NCI-H2227 (cell line): ENCODE data around the gene ARL6IP4.
A peak's percentile ranks its signal among the peaks of the same experiment; 100 is the strongest.

Experiments
- DNase-seq: peaks from one replicate; lab custom pipeline; 2025; ENCODE audit not compliant: unreplicated experiment; lab: John Stamatoyannopoulos, UW

The ARL6IP4 gene

GRCh38 chr12:122977655-122978392, 2.7 kb upstream of the ARL6IP4 start:
- no peak for DNase-seq

DNA sequence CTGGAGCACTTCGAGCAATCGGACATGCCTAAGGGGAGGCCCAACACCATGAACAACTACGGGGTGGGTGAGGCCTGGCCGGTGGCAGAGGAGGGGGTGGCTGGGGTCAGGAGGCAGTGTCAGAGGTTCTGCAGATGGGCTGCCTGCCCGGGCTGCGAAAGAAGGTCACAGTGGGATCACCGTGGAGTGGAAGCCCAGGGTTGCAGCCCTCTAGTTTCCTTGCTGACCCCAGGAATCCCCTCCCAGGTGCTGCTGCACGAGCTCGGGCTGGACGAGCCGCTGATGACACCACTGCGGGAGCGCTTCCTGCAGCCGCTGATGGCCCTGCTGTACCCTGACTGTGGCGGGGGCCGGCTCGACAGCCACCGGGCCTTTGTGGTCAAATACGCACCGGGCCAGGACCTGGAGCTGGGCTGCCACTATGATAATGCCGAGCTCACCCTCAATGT, 1.9 kb upstream of the ARL6IP4 start:
- DNase-seq = no peak

GRCh38 chr12:122979001-122979907, 1.2 kb upstream of the ARL6IP4 start:
- DNase-seq = no peak

GRCh38 chr12:122979908-122980182, 636 bp upstream of the ARL6IP4 start:
- DNase-seq = no peak

- peak; percentile 65 for DNase-seq
Measured at GRCh38 chr12:122981036-122981471, 573 bp downstream of the ARL6IP4 start.

DNA sequence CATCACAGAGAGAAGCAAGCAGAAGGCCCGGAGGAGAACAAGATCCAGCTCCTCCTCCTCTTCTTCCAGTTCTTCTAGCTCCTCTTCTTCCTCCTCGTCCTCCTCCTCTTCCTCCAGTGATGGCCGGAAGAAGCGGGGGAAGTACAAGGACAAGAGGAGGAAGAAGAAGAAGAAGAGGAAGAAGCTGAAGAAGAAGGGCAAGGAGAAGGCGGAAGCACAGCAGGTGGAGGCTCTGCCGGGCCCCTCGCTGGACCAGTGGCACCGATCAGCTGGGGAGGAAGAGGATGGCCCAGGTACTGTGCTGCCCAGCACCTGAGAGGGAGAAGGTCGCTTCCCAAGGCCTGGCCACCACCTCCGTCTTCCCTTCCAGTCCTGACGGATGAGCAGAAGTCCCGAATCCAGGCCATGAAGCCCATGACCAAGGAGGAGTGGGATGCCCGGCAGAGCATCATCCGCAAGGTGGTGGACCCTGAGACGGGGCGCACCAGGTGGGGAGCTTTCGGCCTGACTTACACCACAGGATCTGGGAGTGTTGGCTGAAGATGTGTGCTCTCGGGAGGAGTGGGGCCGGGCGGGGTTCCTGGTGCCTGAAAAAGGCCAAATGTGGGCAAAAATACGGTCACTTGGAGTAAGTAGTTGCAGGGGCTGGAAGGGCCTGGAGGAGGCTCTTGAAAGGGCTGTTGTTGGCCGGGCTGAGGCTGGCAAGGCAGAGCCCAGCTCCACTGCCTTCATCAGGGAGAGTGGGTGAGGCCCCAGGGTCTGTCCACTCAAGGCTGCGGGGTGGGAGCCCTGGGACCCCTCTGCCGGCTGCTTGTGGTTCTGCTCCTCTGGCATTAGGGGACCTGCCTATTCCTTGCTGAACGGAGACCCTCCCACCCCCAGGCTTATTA, 1.4 kb downstream of the ARL6IP4 start:
- no peak for DNase-seq

DNA sequence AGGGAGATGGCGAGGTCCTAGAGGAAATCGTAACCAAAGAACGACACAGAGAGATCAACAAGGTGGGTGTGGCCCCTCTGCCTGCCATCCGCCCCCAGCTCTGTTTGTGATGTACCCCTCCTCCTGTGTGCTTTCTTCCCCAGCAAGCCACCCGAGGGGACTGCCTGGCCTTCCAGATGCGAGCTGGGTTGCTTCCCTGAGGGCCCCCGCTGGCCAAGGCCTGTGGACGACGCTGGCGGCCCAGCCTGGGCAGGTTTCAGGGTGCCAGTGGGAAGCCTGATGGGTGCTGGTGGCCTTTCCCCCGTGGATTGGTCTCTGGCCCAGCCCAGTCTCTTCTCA, 2.0 kb downstream of the ARL6IP4 start:
- DNase-seq = no peak

GRCh38 chr12:122982963-122983788, 2.7 kb downstream of the ARL6IP4 start:
- no peak for DNase-seq

GRCh38 chr12:122983789-122984515, 3.5 kb downstream of the ARL6IP4 start:
- DNase-seq = no peak

GRCh38 chr12:122984612-122985337, 4.3 kb downstream of the ARL6IP4 start:
- DNase-seq = no peak

DNA sequence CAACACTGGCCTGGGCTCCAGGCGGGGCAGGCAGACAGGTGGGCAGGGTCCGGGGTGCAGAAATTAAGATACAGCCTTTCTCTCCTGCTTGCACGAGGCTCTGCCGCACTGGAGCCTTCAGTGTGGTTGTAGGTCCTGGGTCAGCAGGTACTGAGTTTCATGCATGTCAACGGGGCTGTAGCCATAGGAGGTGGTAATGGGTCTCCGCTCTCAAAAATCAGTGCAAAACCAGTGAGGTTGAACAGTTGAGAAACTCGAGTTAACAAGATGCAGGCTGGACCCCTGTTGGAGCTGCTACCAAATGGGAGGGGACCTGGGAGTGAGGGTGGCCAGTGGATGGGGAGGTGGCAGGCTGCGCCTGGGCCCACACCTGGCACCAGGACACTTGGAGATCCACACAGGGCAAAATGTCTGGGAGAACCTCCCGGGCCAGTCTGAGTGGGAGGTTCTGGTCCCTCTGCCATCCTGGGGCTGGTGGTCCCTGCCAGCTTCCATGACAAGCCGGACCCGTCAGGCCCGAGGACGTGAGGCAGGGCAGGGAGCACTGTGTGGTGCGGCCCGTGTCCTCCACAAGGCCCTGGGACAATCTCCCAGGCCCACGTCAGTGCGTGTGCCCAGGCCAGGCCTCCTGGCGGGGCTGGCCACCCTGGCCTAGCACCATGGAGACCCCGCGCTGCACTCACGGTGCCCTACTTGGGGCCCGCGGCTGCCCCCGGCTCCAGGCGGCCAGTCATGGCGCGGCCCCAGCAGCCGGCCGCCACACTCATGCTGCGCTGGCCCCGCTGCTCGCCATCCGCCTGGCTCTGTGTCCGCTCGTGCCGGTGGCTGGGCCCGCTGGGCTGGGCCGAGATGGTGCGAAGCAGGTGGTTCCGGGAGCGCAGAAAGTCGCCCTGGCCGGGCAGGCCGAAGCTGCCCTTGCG, 5.1 kb downstream of the ARL6IP4 start:
- no peak for DNase-seq

GRCh38 chr12:122986258-122986871, 5.9 kb downstream of the ARL6IP4 start:
- no peak for DNase-seq

DNA sequence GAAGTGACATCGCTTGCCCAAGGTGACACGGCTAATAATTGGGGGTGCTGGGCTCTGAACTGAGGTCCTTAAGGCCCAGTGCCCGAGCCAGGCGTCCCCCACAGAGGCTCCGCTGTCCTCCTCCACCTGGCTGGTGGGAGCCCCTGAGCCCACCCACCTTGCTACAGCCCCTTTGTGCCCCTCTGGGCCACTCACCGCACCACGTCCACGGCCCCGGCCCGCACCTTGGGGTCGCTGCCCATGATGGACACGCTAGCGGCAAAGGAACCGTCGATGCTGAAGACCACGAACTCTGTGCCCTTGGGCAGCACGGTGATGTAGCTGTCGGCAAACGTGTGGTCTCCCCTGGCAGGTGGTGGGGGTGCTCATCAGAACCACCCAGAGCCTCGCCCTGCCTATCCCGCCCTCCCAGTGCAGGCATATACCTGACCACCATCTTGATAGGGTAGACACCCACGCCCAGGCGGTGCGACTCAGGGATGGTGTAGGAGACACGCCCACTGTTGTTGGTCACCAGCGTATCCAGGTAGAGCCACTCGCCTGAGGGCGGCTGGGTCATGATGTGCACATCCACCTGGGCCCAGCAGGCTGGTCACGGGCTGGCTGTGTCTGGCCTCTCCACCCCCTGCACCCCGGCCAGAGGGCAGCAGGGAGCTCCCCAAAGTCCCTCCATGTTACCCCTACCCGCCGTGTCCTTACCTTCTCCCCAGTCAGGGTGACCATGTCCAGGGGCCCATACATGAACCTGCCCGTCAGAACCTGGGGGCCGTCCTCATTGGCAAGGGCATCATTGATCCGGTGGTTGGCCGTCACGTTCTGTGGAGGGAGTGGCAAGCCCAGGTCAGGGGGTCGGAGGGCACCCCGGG, 6.8 kb downstream of the ARL6IP4 start:
- DNase-seq = no peak

DNA sequence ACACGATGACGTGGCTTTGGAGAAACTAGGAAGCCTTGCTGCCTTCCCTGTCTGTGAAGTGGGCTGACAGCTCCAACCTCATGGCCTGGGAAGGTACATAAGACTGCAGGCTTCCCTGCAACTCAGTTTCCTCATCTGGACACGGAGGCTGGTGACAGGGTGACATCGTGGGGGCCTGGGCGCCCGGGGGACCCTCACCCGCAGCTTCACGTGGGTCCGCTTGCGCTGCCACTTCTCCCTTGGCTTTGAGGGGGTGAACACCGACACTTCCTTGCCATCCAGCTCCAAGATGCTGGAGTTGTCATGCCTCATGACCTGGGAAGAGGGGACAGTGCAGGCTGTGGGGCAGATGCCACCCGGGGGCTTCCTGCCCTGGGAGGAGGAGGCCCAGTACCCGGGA, 7.6 kb downstream of the ARL6IP4 start:
- DNase-seq = no peak

DNA sequence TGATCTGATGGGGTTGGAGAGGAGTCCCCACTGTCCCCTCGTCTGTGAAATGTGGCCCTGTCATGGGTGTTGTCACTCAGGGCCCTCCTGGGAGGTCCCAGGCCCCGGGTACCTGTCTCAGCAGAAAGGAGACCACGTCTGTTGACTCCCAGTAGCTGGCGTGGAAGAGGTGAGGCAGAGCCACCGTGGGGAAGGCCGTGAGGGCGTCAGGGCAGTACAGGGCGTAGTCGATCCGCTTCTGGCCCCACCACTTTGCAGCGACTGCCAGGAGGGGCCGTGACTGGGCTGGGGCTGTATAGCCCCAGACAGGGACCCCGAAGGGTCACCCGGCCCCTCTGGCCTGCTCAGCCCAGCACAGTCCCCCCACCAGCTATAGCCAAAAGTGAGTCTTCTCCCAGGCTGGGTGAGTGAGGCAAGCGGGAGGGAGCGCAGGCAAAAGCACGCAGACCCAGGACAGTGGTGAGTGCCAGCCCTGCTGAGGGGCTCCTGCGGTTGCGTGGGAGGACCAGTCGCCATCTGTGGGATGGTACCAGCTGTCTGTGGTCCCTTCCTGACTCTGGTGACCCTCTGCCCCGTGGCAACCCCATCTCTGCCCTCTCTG, 8.2 kb downstream of the ARL6IP4 start:
- no peak for DNase-seq

DNA sequence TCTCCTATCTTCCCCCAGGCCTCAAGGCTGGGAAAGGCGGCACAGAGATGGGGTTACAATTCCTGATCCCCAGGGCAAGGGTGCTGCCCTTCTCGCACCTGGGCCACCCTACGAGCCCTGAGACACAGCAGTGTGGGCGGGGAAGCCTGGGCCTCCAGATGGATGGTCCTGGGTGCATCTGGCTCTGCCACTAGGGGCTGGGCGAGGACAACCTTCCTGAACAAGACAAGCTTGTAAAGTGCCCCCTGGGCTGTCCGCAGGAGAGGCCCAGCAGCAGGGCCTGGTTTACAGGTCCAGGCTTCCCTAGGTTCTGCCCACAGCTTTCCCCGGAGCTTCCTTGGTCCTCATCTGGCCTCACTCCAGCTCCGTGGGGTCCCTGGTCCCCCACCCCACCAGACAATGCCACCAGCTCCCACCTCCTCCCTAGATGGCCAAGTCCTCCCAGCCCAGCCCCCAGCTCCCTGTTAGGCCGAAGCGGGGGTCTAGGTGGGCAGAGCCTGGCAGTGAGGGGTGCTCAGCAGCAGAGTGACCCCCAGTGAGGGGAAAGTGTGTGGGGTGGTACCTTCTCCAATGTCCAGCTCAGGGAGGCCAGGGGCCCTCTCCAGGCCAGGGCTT, 8.9 kb downstream of the ARL6IP4 start:
- DNase-seq = no peak
